A673 (cell line): Measurements from ENCODE around the gene NEDD9. TPM values are rescaled to one million over a fixed set of nuclear protein-coding genes. Genes with fewer than 3 reads are reported as not detected.

Source experiments
- BruUV-seq: library from RNA; stranded (reverse); fragments of 400-500 nt; replicated peaks from 2 replicates; lab custom pipeline; 2021; lab: Mats Ljungman, UMichigan
- CTCF ChIA-PET: fragments of 300-600 bp; sonication (Branson Sonifier 250); formaldehyde crosslinking; loops from one replicate; lab custom pipeline; 2022; ENCODE audit warnings: antibody characterized with exemption; lab: Charles Lee
- POLR2A ChIA-PET: fragments of 300-600 bp; sonication (Branson Sonifier 250); formaldehyde crosslinking; loops from one replicate; lab custom pipeline; 2022; ENCODE audit warnings: antibody characterized with exemption; ENCODE audit not compliant: low non-redundant PET; lab: Charles Lee
- DNase-seq: peaks from one replicate; pipeline ENCODE4 v3.0.0-alpha.2; 2015; ENCODE audit warnings: low spot score
- H3K27ac ChIP-seq: fragments of 200-600 bp; sonication (generic); 2 replicates; pipeline ENCODE4 v1.5.1; 2016; ENCODE audit warnings: mixed run types, low read depth, mild to moderate bottlenecking, mixed read lengths, antibody characterized with exemption, low read length; ENCODE audit not compliant: poor library complexity, severe bottlenecking
- H3K27me3 ChIP-seq: fragments of 200-600 bp; sonication (generic); replicated peaks from 2 replicates; pipeline ENCODE4 v1.6.1; 2017; ENCODE audit warnings: mixed run types, low read depth, mild to moderate bottlenecking, mixed read lengths, antibody characterized with exemption, low read length; ENCODE audit not compliant: insufficient read depth, poor library complexity
- H3K36me3 ChIP-seq: fragments of 200-600 bp; sonication (generic); 2 replicates; pipeline ENCODE4 v1.6.1; 2016; ENCODE audit warnings: mixed run types, mild to moderate bottlenecking, mixed read lengths, antibody characterized with exemption, low read length; ENCODE audit not compliant: insufficient read depth, poor library complexity, severe bottlenecking
- H3K4me1 ChIP-seq: fragments of 200-600 bp; sonication (generic); 2 replicates; pipeline ENCODE4 v1.6.1; 2017; ENCODE audit warnings: mixed run types, mild to moderate bottlenecking, mixed read lengths, antibody characterized with exemption, low read length; ENCODE audit not compliant: insufficient read depth, poor library complexity, severe bottlenecking
- H3K4me3 ChIP-seq: fragments of 200-600 bp; sonication (generic); 2 replicates; pipeline ENCODE4 v1.5.1; 2016; ENCODE audit warnings: low read depth, mixed run types, mild to moderate bottlenecking, mixed read lengths, low read length; ENCODE audit not compliant: poor library complexity, severe bottlenecking
- H3K9me3 ChIP-seq: fragments of 200-600 bp; sonication (generic); 2 replicates; pipeline ENCODE4 v1.6.1; 2016; ENCODE audit warnings: mixed run types, low read depth, mild to moderate bottlenecking, mixed read lengths, antibody characterized with exemption, low read length; ENCODE audit not compliant: poor library complexity, severe bottlenecking
- EZH2 ChIP-seq: fragments of 200-600 bp; sonication (generic); IDR thresholded peaks from 2 replicates; pipeline ENCODE4 v1.6.1; 2017; ENCODE audit warnings: borderline replicate concordance, low read depth, mild to moderate bottlenecking, mixed read lengths, antibody characterized with exemption, low read length; ENCODE audit not compliant: poor library complexity, severe bottlenecking
- intact Hi-C: fragments of 100-400 bp; cut with micrococcal nuclease; formaldehyde crosslinking; loops from one replicate; pipeline ENCODE4 v1.10.0; 2022; ENCODE audit not compliant: unreplicated experiment
- total RNA-seq: library from RNA; stranded (reverse); gene quantifications from 2 replicates; pipeline ENCODE4 v1.2.3, GENCODE V29; 2021
- TF ChIP-seq, protein P1 (sequence below): fragments of 300-800, 200-600 bp; sonication (generic); conservative IDR thresholded peaks from 2 replicates; pipeline ENCODE4 v1.5.1; 2017; ENCODE audit warnings: low read depth, mild to moderate bottlenecking, antibody characterized with exemption, low read length, moderate library complexity, mixed read lengths

NEDD9 gene
- total RNA-seq, 1 experiment from 2014 or later = 6.6 TPM

DNA sequence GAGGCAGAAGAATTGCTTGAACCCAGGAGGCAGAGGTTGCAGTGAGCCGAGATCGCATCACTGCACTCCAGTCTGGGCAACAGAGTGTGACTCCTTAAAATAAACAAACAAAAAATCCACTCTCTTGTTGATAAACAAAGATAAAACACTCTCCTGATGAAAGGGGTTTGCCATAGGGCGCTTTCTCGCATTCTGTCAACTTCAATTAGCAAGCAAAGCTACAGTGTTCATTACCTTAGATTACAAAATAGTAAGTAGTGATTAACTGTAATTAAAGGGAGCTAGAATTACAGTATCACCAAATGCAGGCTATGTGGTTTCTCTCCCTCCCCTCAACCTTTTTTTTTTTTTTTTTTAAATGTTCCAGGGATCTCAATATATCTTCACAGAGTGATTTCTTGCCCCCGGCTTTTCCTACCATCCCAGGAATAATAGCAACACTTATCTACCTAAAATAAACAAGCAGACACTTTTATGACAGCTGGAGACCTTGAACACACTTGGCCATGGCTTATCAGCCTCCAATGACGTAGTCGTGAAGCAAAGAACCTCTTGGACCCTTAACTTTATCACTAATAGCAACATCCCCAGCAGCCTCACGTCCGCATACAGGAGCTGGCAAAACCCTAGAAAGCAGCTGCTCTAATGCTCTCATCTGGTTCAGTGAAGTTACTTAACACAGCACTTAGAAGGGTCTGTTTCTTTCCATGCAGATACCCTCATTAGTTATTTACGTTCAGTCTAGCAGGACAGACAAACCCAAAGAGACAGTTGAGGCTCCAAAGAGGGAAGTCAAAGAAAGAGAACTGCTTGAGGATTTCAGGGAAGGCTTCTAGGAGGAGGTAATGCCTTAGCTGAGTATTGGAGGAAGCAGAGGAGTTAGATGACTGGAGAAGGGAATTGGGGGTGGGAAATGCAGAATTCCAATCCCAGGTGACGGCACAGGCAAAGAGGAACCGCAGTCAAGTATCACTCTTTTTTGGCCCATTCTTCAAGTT, 37.9 kb upstream of the NEDD9 start:
- intact Hi-C loops = no loop called here
- DNase-seq = no peak
- ChIA-PET CTCF (no interaction called here), POLR2A (no interaction called here)
- H3K9me3 ChIP-seq = no peaks in the 10 kb centered on the region
- no peaks in the 10 kb centered on the region for H3K27me3 ChIP-seq
- H3K4me1 ChIP-seq = no peaks in the 10 kb centered on the region
- no peak overlapping the region for H3K27ac ChIP-seq
- TF ChIP-seq, protein P1, sequence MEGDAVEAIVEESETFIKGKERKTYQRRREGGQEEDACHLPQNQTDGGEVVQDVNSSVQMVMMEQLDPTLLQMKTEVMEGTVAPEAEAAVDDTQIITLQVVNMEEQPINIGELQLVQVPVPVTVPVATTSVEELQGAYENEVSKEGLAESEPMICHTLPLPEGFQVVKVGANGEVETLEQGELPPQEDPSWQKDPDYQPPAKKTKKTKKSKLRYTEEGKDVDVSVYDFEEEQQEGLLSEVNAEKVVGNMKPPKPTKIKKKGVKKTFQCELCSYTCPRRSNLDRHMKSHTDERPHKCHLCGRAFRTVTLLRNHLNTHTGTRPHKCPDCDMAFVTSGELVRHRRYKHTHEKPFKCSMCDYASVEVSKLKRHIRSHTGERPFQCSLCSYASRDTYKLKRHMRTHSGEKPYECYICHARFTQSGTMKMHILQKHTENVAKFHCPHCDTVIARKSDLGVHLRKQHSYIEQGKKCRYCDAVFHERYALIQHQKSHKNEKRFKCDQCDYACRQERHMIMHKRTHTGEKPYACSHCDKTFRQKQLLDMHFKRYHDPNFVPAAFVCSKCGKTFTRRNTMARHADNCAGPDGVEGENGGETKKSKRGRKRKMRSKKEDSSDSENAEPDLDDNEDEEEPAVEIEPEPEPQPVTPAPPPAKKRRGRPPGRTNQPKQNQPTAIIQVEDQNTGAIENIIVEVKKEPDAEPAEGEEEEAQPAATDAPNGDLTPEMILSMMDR = no peak
- no peak for TF ChIP-seq EZH2
- H3K4me3 ChIP-seq = no peak overlapping the region
- no TSS peak for BruUV-seq
- H3K36me3 ChIP-seq = no peaks in the 10 kb centered on the region

DNA sequence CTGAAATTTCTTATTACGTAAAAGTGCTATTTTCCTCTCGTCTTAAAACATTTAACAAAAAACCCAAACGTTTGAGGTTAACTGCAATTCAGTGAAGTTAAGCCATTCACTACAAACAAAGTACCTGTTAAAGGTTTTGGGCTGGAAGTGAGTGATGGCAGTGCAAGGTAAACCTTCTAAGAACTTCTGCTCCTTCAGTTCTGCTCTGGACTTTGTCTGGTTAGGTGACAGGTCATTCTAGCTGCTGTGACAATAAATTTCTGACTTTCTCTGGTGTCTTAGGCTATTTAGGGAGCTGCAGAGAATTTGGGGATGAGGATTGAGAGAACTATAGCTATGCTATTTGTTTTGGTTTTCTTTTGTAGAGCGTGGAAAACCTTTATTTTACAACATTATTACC, 36.5 kb upstream of the NEDD9 start:
- Histone ChIP-seq H3K4me3 (no peak overlapping the region), H3K27ac (no peak overlapping the region), H3K4me1 (peaks cover 4% of the 10 kb centered on the region), H3K27me3 (no peaks in the 10 kb centered on the region), H3K9me3 (no peaks in the 10 kb centered on the region), H3K36me3 (no peaks in the 10 kb centered on the region)
- no TSS peak for BruUV-seq
- TF ChIP-seq, protein P1 = no peak
- no peak for TF ChIP-seq EZH2
- ChIA-PET POLR2A (no interaction called here), CTCF (no interaction called here)
- no peak for DNase-seq
- intact Hi-C loops = no loop called here

DNA sequence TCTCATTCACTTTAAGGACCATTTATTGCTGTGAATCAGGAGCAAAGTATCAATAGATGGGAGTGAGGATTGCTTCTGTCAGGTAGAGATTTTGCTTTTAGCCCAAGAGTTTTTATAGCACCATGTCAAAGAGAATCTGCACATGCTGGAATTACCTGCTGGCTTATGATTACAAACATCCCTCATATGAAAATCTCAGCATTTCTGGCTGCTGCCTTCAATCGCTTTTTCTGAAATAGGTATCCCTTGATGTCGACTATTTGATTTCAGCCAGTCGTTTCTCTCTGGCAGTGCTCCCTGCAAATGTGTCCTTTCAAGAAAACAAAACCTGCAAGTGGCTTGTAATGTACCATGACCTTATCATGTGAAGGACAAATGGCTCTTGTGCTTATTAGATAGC, 34.5 kb upstream of the NEDD9 start:
- no TSS peak for BruUV-seq

More for the DNA sequence above, 34.5 kb upstream of the NEDD9 start:
- ChIA-PET POLR2A (no interaction called here), CTCF (interaction anchor here (0.6 kb wide), 1 partner anchor 33 kb away, joined by 3 read pairs; no protein-coding TSS in a partner anchor)
- no peak for DNase-seq
- H3K27me3 ChIP-seq = no peaks in the 10 kb centered on the region
- H3K9me3 ChIP-seq = no peaks in the 10 kb centered on the region
- H3K4me1 ChIP-seq = peaks cover 23% of the 10 kb centered on the region
- H3K4me3 ChIP-seq = no peak overlapping the region
- no peak overlapping the region for H3K27ac ChIP-seq
- no peaks in the 10 kb centered on the region for H3K36me3 ChIP-seq
- no peak for TF ChIP-seq EZH2
- TF ChIP-seq, protein P1 = no peak
- intact Hi-C loops = no loop called here
